GM12873 (cell line): ENCODE results near the gene AP4E1.

Experiments
- CTCF ChIP-seq: IDR thresholded peaks from 2 replicates; pipeline ENCODE4 v1.5.1; 2012; ENCODE audit warnings: low read depth, mild to moderate bottlenecking, moderate library complexity, low read length, control low read depth; ENCODE audit not compliant: insufficient read depth; ENCODE audit errors: missing control alignments

The AP4E1 gene

GRCh38 chr15:50873935-50874361 lies 34.5 kb upstream of the AP4E1 start:
- peak; percentile 47 for TF ChIP-seq CTCF

- TF ChIP-seq CTCF: no peak
Measured at GRCh38 chr15:50876260-50876988, 32.1 kb upstream of the AP4E1 start.

GRCh38 chr15:50876989-50877360 lies 31.5 kb upstream of the AP4E1 start:
- peak; percentile 97 for TF ChIP-seq CTCF

GRCh38 chr15:50879016-50879617 lies 29.4 kb upstream of the AP4E1 start:
- TF ChIP-seq CTCF: no peak

GRCh38 chr15:50880206-50880605 lies 28.3 kb upstream of the AP4E1 start:
- no peak for TF ChIP-seq CTCF

GRCh38 chr15:50880651-50881114 lies 27.8 kb upstream of the AP4E1 start:
- no peak for TF ChIP-seq CTCF

GRCh38 chr15:50881121-50882048 lies 27.1 kb upstream of the AP4E1 start:
- TF ChIP-seq CTCF: no peak
